Keratinocyte (primary cell): ENCODE measurements around the gene ZNF70. TPM values are rescaled to one million over a fixed set of nuclear protein-coding genes. Genes with fewer than 3 reads are reported as not detected.
A peak's percentile ranks its signal among the peaks of the same experiment; 100 is the strongest.

Experiments
- DNase-seq: peaks from one replicate; pipeline ENCODE4 v3.0.0-alpha.2; 2011; ENCODE audit warnings: low read depth, missing footprints, low spot score
- FAIRE-seq: peaks from 2 replicates; lab custom pipeline; 2011; peaks lifted over from hg19 to GRCh38; lab: Jason Lieb, UNC
- H2AFZ ChIP-seq: 2 replicates; pipeline ENCODE4 v1.6.0; 2012; ENCODE audit warnings: low read length, control low read depth, inconsistent platforms; ENCODE audit not compliant: control insufficient read depth
- H3K27ac ChIP-seq: 2 replicates; pipeline ENCODE4 v1.5.1; 2011; ENCODE audit warnings: low read length; ENCODE audit not compliant: control insufficient read depth, insufficient read depth
- H3K27me3 ChIP-seq: 3 replicates; pipeline ENCODE4 v1.6.0; 2011; ENCODE audit warnings: low read length; ENCODE audit not compliant: control insufficient read depth, insufficient read depth; ENCODE audit errors: extremely low read depth
- H3K36me3 ChIP-seq, 2 experiments: 2 replicates in 1 of 2; 3 replicates in 1 of 2; pipeline ENCODE4 v1.5.1; 2011; ENCODE audit warnings: low read length in 2 of 2, mild to moderate bottlenecking in 1 of 2; ENCODE audit not compliant: control insufficient read depth in 2 of 2, insufficient read depth in 2 of 2; ENCODE audit errors: extremely low read depth in 1 of 2
- H3K4me1 ChIP-seq: 3 replicates; pipeline ENCODE4 v1.5.1; 2011; ENCODE audit warnings: low read length; ENCODE audit not compliant: control insufficient read depth, insufficient read depth; ENCODE audit errors: extremely low read depth
- H3K4me2 ChIP-seq: 3 replicates; pipeline ENCODE4 v1.6.0; 2011; ENCODE audit warnings: low read depth, low read length; ENCODE audit not compliant: control insufficient read depth, insufficient read depth; ENCODE audit errors: extremely low read depth
- H3K4me3 ChIP-seq, 3 experiments: fragments of 200-600 bp in 1 of 3; sonication (generic) in 1 of 3; 2 replicates in 2 of 3; 3 replicates in 1 of 3; pipeline ENCODE4 v1.5.1; 2011 to 2016; ENCODE audit warnings: low read length in 3 of 3, mild to moderate bottlenecking in 3 of 3, control low read depth in 2 of 3, inconsistent platforms in 1 of 3, low read depth in 1 of 3, mixed read lengths in 1 of 3, mixed run types in 1 of 3, moderate library complexity in 1 of 3; ENCODE audit not compliant: control insufficient read depth in 2 of 3, insufficient read depth in 2 of 3; ENCODE audit errors: extremely low read depth in 1 of 3
- H3K79me2 ChIP-seq: 2 replicates; pipeline ENCODE4 v1.6.0; 2012; ENCODE audit warnings: low read length; ENCODE audit not compliant: control insufficient read depth, insufficient read depth
- H3K9ac ChIP-seq: 3 replicates; pipeline ENCODE4 v1.6.0; 2011; ENCODE audit warnings: low read length; ENCODE audit not compliant: control insufficient read depth, insufficient read depth; ENCODE audit errors: extremely low read depth
- H3K9me1 ChIP-seq: 3 replicates; pipeline ENCODE4 v1.6.0; 2011; ENCODE audit warnings: low read length; ENCODE audit not compliant: control insufficient read depth, insufficient read depth; ENCODE audit errors: extremely low read depth
- H3K9me3 ChIP-seq: 2 replicates; pipeline ENCODE4 v1.5.1; 2012; ENCODE audit warnings: low read depth, low read length; ENCODE audit not compliant: control insufficient read depth
- H4K20me1 ChIP-seq: 3 replicates; pipeline ENCODE4 v1.6.0; 2011; ENCODE audit warnings: low read length; ENCODE audit not compliant: control insufficient read depth, insufficient read depth; ENCODE audit errors: extremely low read depth
- CTCF ChIP-seq, 3 experiments: IDR thresholded peaks in 1 of 3; conservative IDR thresholded peaks in 1 of 3; optimal IDR thresholded peaks in 1 of 3; 2 replicates in 2 of 3; 3 replicates in 1 of 3; pipeline versions ENCODE3 to v1.5.1; 2011; ENCODE audit warnings: low read length in 3 of 3, mild to moderate bottlenecking in 3 of 3, moderate library complexity in 2 of 3, control low read depth in 1 of 3, inconsistent platforms in 1 of 3; ENCODE audit not compliant: insufficient read depth in 2 of 3; ENCODE audit errors: extremely low read depth in 1 of 3
- EZH2 ChIP-seq: IDR thresholded peaks from one replicate; pipeline ENCODE4 v1.6.1; 2012; ENCODE audit warnings: inconsistent platforms, mild to moderate bottlenecking, low read length, moderate library complexity
- dilution Hi-C: fragments of 300-500 bp; cut with MboI; formaldehyde crosslinking; loops from one replicate; pipeline ENCODE4 v1.7.0; 2020; ENCODE audit warnings: low sequenced_read_pairs; ENCODE audit not compliant: extremely low pct_ligation_motif_present
- polyA minus RNA-seq, 3 experiments: library from RNA; depleted of rRNA, polyadenylated mRNA; stranded (reverse); fragments of >200 nt; gene quantifications; 1 replicate in 1 of 3; 2 replicates in 1 of 3; 3 replicates in 1 of 3; pipeline ENCODE4 v1.2.3, GENCODE V29; 2011
- polyA plus RNA-seq, 5 experiments: library from polyadenylated mRNA; depleted of rRNA in 3 of 5; stranded (reverse) in 3 of 5; stranded (forward) in 1 of 5; unstranded in 1 of 5; fragments of >200 nt; gene quantifications; 1 replicate in 1 of 5; 2 replicates in 3 of 5; 3 replicates in 1 of 5; pipeline versions ENCODE4 v1.2.1 to v1.2.3, GENCODE V29; 2011 to 2012; ENCODE audit warnings: missing spikeins in 2 of 5, low read depth in 1 of 5, low replicate concordance in 1 of 5

The ZNF70 gene
- polyA plus RNA-seq (0.46 to 0.82 TPM (median 0.55 TPM) in 3 replicates), polyA minus RNA-seq (2.3 to 8.0 TPM (median 2.6 TPM) in 3 replicates)
- 0.20 TPM for polyA plus RNA-seq (2011; ENCODE audit: low read depth)
- 0.55 and 0.69 TPM in 2 replicates for polyA plus RNA-seq (2011; cell fraction: cytosol; rRNA removed)
- polyA plus RNA-seq (2011; cell fraction: nucleus; rRNA removed), result 2.1 and 2.9 TPM in 2 replicates
- polyA plus RNA-seq (2012; ENCODE audit: low replicate concordance), result 0.44 and 1.2 TPM in 2 replicates
- 1.3 TPM for polyA minus RNA-seq (2011; cell fraction: cytosol; rRNA and poly(A)+ RNA removed)
- 1.8 and 3.7 TPM in 2 replicates for polyA minus RNA-seq (2011; cell fraction: nucleus; rRNA and poly(A)+ RNA removed)

- dilution Hi-C loops, result no loop called here
- H3K9ac ChIP-seq, result peak within 1 kb of the TSS; percentile 90
- peaks cover 11% of the 10 kb centered on the region for H3K4me1 ChIP-seq
- no peaks in the 10 kb centered on the region for H3K27me3 ChIP-seq
- no peaks in the 10 kb centered on the region for H3K9me3 ChIP-seq
- peaks cover 3% of the 10 kb centered on the region for H3K79me2 ChIP-seq
- peak within 1 kb of the TSS; percentile 86 for H3K27ac ChIP-seq
- peak; percentile 28 for DNase-seq
- no peaks in the 10 kb centered on the region for H3K9me1 ChIP-seq
- H3K4me3 ChIP-seq, result peak within 1 kb of the TSS; percentile 62 to 86 (median 82)
- H3K36me3 ChIP-seq, result no peaks in the 10 kb centered on the region
- peak within 1 kb of the TSS; percentile 88 for H3K4me2 ChIP-seq
- FAIRE-seq, result no peak
- TF ChIP-seq EZH2, result no peak
- peak in 1 of 3 experiments; percentile 5 for TF ChIP-seq CTCF (optimal IDR thresholded peaks at IDR 0.05 in 1 of 3, IDR thresholded peaks at IDR 0.05 in 1 of 3, conservative IDR thresholded peaks at IDR 0.05 in 1 of 3; ENCODE audit: extremely low read depth in 1 of 3, insufficient read depth in 2 of 3, low read length in 3 of 3)
- peak within 1 kb of the TSS; percentile 93 for H2AFZ ChIP-seq
- H4K20me1 ChIP-seq, result no peaks in the 10 kb centered on the region
Observed at GRCh38 chr22:23750714-23751440, at the start of gene ZNF70. Gene ZNF70 (minus strand): TSS chr22:23751112. CDS start chr22:23745140, 5,972 bp downstream.

DNA sequence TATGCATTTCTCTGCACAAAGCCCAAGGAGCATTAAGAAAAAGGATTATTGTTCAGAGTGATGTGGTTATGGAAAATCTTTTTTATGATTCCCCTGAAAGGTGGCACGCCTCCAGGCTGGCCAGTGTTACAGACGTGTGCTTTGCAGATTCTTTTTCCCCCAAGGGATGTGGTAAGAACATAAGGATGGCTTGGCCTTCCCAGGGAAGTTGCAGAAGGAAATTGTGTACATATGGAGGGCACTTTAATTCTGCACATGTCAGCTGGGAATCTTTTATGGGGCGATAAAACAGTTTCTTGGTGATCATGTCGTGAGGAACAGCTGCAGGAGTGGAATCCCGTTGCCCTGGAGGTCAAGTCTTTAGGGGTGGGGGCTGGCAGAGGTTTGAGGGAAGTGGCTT is 45.5 kb upstream of the ZNF70 start:
- H3K4me1 ChIP-seq, result no peaks in the 10 kb centered on the region
- no peaks in the 10 kb centered on the region for H3K9me1 ChIP-seq
- H3K9ac ChIP-seq, result no peak overlapping the region
- H3K36me3 ChIP-seq, result peaks cover 35 to 37% of the 10 kb centered on the region in 2 experiments
- no peak for TF ChIP-seq EZH2
- TF ChIP-seq CTCF (optimal IDR thresholded peaks at IDR 0.05 in 1 of 3, IDR thresholded peaks at IDR 0.05 in 1 of 3, conservative IDR thresholded peaks at IDR 0.05 in 1 of 3; ENCODE audit: extremely low read depth in 1 of 3, insufficient read depth in 2 of 3, low read length in 3 of 3), result no peak
- no peak overlapping the region for H3K4me2 ChIP-seq
- FAIRE-seq, result no peak
- H3K27me3 ChIP-seq, result no peaks in the 10 kb centered on the region
- H3K9me3 ChIP-seq, result no peaks in the 10 kb centered on the region
- DNase-seq, result no peak
- H3K79me2 ChIP-seq, result peaks cover 10% of the 10 kb centered on the region
- H2AFZ ChIP-seq, result no peak overlapping the region
- H3K4me3 ChIP-seq, result no peak overlapping the region
- peaks cover 4% of the 10 kb centered on the region for H4K20me1 ChIP-seq
- dilution Hi-C loops, result no loop called here
- no peak overlapping the region for H3K27ac ChIP-seq
